PC-9 (cell line): ENCODE measurements around the gene CGB8. TPM values are rescaled to one million over a fixed set of nuclear protein-coding genes. Genes with fewer than 3 reads are reported as not detected.
"Not testable (repeated sequence)": the region's sequence is repeated elsewhere in the genome, so short reads cannot be mapped to it uniquely, and the experiment has no call there.

Experiments
- BruUV-seq: library from RNA; stranded (reverse); fragments of 400-500 nt; replicated peaks from 2 replicates; lab custom pipeline; 2021; lab: Mats Ljungman, UMichigan
- CTCF ChIA-PET: fragments of 300-600 bp; sonication (Branson Sonifier 250); formaldehyde crosslinking; loops from one replicate; lab custom pipeline; 2022; ENCODE audit warnings: antibody characterized with exemption; lab: Charles Lee
- POLR2A ChIA-PET: fragments of 300-600 bp; sonication (Branson Sonifier 250); formaldehyde crosslinking; loops from one replicate; lab custom pipeline; 2022; ENCODE audit warnings: antibody characterized with exemption; ENCODE audit not compliant: unreplicated experiment; lab: Charles Lee
- DNase-seq, 2 experiments: peaks; one replicate each; pipeline versions ENCODE4 v3.0.0 to v3.0.0-alpha.2; 2015 to 2022; ENCODE audit warnings: mixed read lengths in 1 of 2
- H2AFZ ChIP-seq: fragments of 200-600 bp; sonication (generic); 2 replicates; pipeline ENCODE4 v1.8.1; 2017; ENCODE audit warnings: antibody characterized with exemption
- H3F3A ChIP-seq: fragments of 200-600 bp; sonication (generic); 2 replicates; pipeline ENCODE4 v1.8.1; 2017; ENCODE audit warnings: antibody characterized with exemption, mild to moderate bottlenecking, low read depth; ENCODE audit not compliant: insufficient read depth
- H3K27ac ChIP-seq: fragments of 200-600 bp; sonication (generic); 2 replicates; pipeline ENCODE4 v1.6.1; 2016; ENCODE audit warnings: mixed run types
- H3K27me3 ChIP-seq: fragments of 200-600 bp; sonication (generic); 2 replicates; pipeline ENCODE4 v1.6.1; 2016; ENCODE audit warnings: low read depth, mixed run types; ENCODE audit not compliant: insufficient read depth
- H3K36me3 ChIP-seq: fragments of 200-600 bp; sonication (generic); 2 replicates; pipeline ENCODE4 v1.6.1; 2016; ENCODE audit warnings: low read depth, mixed run types
- H3K4me1 ChIP-seq: fragments of 200-600 bp; sonication (generic); replicated peaks from 2 replicates; pipeline ENCODE4 v1.6.1; 2016; ENCODE audit warnings: mixed run types; ENCODE audit not compliant: insufficient read depth
- H3K4me2 ChIP-seq: fragments of 200-600 bp; sonication (generic); 2 replicates; pipeline ENCODE4 v1.6.1; 2017; ENCODE audit warnings: mixed run types
- H3K4me3 ChIP-seq: fragments of 200-600 bp; sonication (generic); 2 replicates; pipeline ENCODE4 v1.6.1; 2016; ENCODE audit warnings: mixed run types
- H3K79me2 ChIP-seq: fragments of 200-600 bp; sonication (generic); 2 replicates; pipeline ENCODE4 v1.6.1; 2017; ENCODE audit warnings: low read depth, mixed run types
- H3K9me2 ChIP-seq: fragments of 200-600 bp; sonication (generic); 2 replicates; pipeline ENCODE4 v1.8.1; 2017; ENCODE audit warnings: mild to moderate bottlenecking; ENCODE audit not compliant: insufficient read depth
- H3K9me3 ChIP-seq: fragments of 200-600 bp; sonication (generic); 2 replicates; pipeline ENCODE4 v1.8.1; 2016; ENCODE audit warnings: low read depth; ENCODE audit not compliant: insufficient read depth
- H4K20me1 ChIP-seq: fragments of 200-600 bp; sonication (generic); 2 replicates; pipeline ENCODE4 v1.8.1; 2017; ENCODE audit not compliant: insufficient read depth
- EZH2 ChIP-seq: fragments of 200-600 bp; sonication (generic); IDR thresholded peaks from 2 replicates; pipeline ENCODE4 v1.8.0; 2017; ENCODE audit warnings: antibody characterized with exemption, low read depth
- intact Hi-C: fragments of 100-400 bp; cut with micrococcal nuclease; formaldehyde crosslinking; loops from one replicate; pipeline ENCODE4 v1.10.0; 2022; ENCODE audit not compliant: unreplicated experiment
- total RNA-seq: library from RNA; stranded (reverse); gene quantifications from 2 replicates; pipeline ENCODE4 v1.2.3, GENCODE V29; 2021
- TF ChIP-seq, protein P1 (sequence below): fragments of 200-600 bp; sonication (generic); conservative IDR thresholded peaks from 2 replicates; pipeline ENCODE4 v1.6.1; 2017; ENCODE audit warnings: mixed run types, antibody characterized with exemption, mild to moderate bottlenecking, moderate library complexity

Gene CGB8
- total RNA-seq, 1 experiment from 2014 or later, result 1.0 TPM

DNA sequence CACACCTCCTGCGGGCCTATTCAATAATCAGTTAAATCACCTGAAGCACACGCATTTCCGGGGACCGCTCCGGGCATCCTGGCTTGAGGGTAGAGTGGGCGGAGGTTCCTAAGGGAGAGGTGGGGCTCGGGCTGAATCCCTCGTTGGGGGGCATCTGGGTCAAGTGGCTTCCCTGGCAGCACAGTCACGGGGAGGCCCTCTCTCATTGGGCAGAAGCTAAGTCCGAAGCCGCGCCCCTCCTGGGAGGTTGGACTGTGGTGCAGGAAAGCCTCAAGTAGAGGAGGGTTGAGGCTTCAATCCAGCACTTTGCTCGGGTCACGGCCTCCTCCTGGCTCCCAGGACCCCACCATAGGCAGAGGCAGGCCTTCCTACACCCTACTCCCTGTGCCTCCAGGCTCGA lies 5.4 kb downstream of the CGB8 start, which contains the start of gene CGB5:
Gene CGB5, plus strand, starts transcription at position 301 of the 400 bp plus-strand sequence. CDS start 362 bp downstream, outside the sequence.
- intact Hi-C loops, BruUV-seq, POLR2A ChIA-PET, H3K79me2 ChIP-seq, H3F3A ChIP-seq, H3K4me2 ChIP-seq, H3K27me3 ChIP-seq, H3K9me3 ChIP-seq, DNase-seq, H3K9me2 ChIP-seq, H2AFZ ChIP-seq, H3K36me3 ChIP-seq, H4K20me1 ChIP-seq, CTCF ChIA-PET, H3K4me3 ChIP-seq, H3K27ac ChIP-seq: not testable (repeated sequence)
- peaks cover 24% of the 10 kb centered on the region for H3K4me1 ChIP-seq

DNA sequence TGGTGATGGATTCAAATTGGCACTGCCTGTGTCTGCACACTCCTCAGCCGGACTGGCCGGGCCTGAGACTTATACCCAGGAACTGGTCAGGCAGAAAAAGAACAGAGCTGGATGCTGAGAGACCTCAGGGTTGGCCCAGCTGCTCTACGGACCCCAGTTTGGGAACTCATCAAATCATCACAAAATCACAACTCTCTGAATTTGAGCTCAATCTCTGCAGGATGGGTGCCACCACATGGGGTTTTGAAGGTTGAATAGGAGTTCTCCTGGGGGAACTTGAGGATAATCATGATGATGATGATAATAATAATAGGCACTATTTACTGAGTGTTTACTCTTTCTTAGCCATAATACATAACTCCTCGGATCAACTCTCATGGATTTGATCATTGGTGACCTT lies 6.2 kb downstream of the CGB8 start:
- DNase-seq, H3K27me3 ChIP-seq, H3K9me3 ChIP-seq, H3K9me2 ChIP-seq, intact Hi-C loops, POLR2A ChIA-PET, H3K27ac ChIP-seq, H3K36me3 ChIP-seq, H3K79me2 ChIP-seq, H3K4me3 ChIP-seq, H4K20me1 ChIP-seq, CTCF ChIA-PET, H2AFZ ChIP-seq: not testable (repeated sequence)
- BruUV-seq, result TSS peak; percentile 43
- H3F3A ChIP-seq, result peaks cover 11% of the 10 kb centered on the region; the same call in 1 of the 2 replicates
- peak overlapping the region; percentile 58 for H3K4me2 ChIP-seq
- peaks cover 30% of the 10 kb centered on the region for H3K4me1 ChIP-seq

DNA sequence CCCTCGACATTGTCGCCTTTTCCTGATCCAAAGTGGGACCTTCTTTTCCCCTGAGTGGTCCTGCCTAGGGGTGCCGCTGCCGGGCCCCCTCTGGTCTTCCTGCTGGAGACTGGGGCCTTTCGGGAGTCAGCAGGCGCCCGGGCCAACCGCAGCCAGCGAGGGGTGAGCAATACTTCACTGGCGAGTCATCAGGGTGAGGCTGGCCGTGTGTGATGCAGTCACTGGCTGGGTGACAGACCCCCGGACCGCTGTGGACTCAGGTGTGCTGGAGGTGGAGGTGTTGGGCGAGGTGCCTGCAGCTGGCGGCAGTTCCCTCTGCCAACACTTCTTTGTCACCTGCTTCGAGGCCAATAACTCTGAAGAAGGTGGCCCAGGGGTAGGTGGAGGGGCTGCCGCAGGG lies 6.7 kb downstream of the CGB8 start:
- Histone ChIP-seq H3F3A (peaks cover 11% of the 10 kb centered on the region; the same call in 1 of the 2 replicates), H3K79me2 (no peaks in the 10 kb centered on the region), H3K36me3 (no peaks in the 10 kb centered on the region), H3K4me2 (peak overlapping the region; percentile 58), H3K27me3 (no peaks in the 10 kb centered on the region), H2AFZ (peak overlapping the region; percentile 26; the same call in 1 of the 2 replicates), H3K4me3 (no peak overlapping the region), H3K9me2 (no peaks in the 10 kb centered on the region), H4K20me1 (no peaks in the 10 kb centered on the region), H3K4me1 (peaks cover 30% of the 10 kb centered on the region), H3K27ac (no peak overlapping the region), H3K9me3 (no peaks in the 10 kb centered on the region)
- POLR2A ChIA-PET, result no interaction called here
- BruUV-seq, result no TSS peak
- no peak for TF ChIP-seq EZH2
- TF ChIP-seq, protein P1, sequence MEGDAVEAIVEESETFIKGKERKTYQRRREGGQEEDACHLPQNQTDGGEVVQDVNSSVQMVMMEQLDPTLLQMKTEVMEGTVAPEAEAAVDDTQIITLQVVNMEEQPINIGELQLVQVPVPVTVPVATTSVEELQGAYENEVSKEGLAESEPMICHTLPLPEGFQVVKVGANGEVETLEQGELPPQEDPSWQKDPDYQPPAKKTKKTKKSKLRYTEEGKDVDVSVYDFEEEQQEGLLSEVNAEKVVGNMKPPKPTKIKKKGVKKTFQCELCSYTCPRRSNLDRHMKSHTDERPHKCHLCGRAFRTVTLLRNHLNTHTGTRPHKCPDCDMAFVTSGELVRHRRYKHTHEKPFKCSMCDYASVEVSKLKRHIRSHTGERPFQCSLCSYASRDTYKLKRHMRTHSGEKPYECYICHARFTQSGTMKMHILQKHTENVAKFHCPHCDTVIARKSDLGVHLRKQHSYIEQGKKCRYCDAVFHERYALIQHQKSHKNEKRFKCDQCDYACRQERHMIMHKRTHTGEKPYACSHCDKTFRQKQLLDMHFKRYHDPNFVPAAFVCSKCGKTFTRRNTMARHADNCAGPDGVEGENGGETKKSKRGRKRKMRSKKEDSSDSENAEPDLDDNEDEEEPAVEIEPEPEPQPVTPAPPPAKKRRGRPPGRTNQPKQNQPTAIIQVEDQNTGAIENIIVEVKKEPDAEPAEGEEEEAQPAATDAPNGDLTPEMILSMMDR, result no peak
- CTCF ChIA-PET, result no interaction called here
- intact Hi-C loops, result no loop called here
- DNase-seq, result peak; percentile 67 to 87

DNA sequence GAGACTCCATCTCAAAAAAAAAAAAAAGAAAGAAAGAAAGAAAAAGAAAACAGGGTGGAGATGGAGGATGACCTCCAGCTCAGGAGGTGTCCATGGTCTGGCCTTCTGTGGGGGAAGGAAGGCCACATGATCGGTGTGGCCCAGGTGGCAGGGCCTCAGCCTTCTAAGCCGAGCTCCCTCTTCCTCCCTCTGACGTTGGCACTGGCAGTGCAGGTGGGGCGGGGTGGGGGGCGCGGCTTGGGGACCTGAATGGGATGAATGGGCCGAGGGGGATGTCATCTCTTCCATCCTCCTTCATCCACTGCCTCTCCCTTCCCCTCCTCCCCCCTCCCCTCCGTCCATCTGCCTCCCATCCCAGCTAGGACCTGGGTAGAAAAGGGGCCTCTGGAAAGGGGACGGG lies 9.2 kb downstream of the CGB8 start:
- ChIA-PET POLR2A (interaction anchor here (0.7 kb wide), 1 partner anchor 394 kb away, joined by 7 read pairs; no protein-coding TSS in a partner anchor), CTCF (interaction anchor here (0.9 kb wide), 1 partner anchor 16 kb away, joined by 5 read pairs; no protein-coding TSS in a partner anchor)
- intact Hi-C loops, result not testable (repeated sequence)

DNA sequence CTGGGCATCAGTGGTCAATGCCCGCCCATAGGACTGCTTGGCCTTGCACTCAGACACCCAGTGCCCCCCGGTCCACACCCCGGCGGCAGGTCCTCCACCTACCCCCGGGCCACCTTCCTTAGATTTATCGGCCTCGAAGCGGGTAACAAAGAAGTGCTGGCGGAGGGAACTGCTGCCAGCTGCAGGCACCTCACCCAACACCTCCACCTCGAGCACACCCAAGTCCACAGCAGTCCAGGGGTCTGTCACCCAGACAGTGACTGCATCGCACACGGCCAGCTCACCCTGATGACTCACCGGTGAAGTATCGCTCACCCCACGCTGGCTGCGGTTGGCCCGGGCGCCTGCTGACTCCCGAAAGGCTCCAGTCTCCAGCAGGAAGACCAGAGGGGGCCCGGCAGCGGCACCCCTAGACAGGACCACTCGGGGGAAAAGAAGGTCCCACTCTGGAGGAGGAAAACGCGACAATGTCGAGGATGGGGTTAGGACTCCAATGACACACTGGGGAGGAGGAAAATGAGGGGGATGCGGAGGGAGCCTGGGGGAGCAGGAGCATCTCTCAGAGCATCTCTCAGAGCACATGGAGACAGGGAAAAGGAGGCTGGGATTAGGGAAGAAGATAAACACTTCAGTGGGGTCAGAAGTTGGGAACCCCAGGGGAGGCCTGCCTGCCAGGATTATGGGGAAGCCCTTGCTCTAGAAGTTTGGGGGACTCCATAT lies 10.2 kb downstream of the CGB8 start:
- Histone ChIP-seq H3K4me2 (peak overlapping the region; percentile 38), H3F3A (peaks cover 11% of the 10 kb centered on the region; the same call in 1 of the 2 replicates), H3K4me1 (peaks cover 30% of the 10 kb centered on the region)
- CTCF ChIA-PET, H3K9me3 ChIP-seq, H3K79me2 ChIP-seq, H3K36me3 ChIP-seq, H3K27me3 ChIP-seq, H3K27ac ChIP-seq, BruUV-seq, H4K20me1 ChIP-seq, intact Hi-C loops, H3K9me2 ChIP-seq, H2AFZ ChIP-seq, H3K4me3 ChIP-seq: not testable (repeated sequence)
- peak; percentile 83 to 85 for DNase-seq
- POLR2A ChIA-PET, result interaction anchor here (0.6 kb wide), 1 partner anchor 603 kb away, joined by 5 read pairs; no protein-coding TSS in a partner anchor

More for the DNA sequence above, 9.2 kb downstream of the CGB8 start:
- not testable (repeated sequence) for H3K27me3 ChIP-seq, H3K9me2 ChIP-seq, DNase-seq, H3K4me2 ChIP-seq, H3K9me3 ChIP-seq, BruUV-seq, H2AFZ ChIP-seq, H4K20me1 ChIP-seq, H3K4me3 ChIP-seq, H3K27ac ChIP-seq, H3K36me3 ChIP-seq, H3K79me2 ChIP-seq
- peaks cover 30% of the 10 kb centered on the region for H3K4me1 ChIP-seq
- H3F3A ChIP-seq, result peaks cover 11% of the 10 kb centered on the region; the same call in 1 of the 2 replicates

DNA sequence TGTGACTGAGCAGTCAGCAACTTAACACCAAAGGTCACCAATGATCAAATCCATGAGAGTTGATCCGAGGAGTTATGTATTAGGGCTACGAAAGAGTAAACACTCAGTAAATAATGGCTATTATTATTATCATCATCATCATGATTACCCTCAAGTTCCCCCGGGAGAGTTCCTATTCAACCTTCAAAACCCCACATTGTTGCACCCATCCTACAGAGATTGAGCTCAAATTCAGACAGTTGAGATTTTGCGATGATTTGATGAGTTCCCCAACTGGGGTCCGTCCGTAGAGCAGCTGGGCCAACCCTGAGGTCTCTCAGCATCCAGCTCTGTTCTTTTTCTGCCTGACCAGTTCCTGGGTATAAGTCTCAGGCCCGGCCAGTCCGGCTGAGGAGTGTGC lies 10.8 kb downstream of the CGB8 start:
- H3K4me3 ChIP-seq, H4K20me1 ChIP-seq, H3K9me2 ChIP-seq, CTCF ChIA-PET, H3K27ac ChIP-seq, POLR2A ChIA-PET, DNase-seq, H3K79me2 ChIP-seq, H3K9me3 ChIP-seq, H3K36me3 ChIP-seq, intact Hi-C loops, H3K27me3 ChIP-seq, H2AFZ ChIP-seq: not testable (repeated sequence)
- Histone ChIP-seq H3K4me1 (peaks cover 30% of the 10 kb centered on the region), H3K4me2 (peak overlapping the region; percentile 38), H3F3A (peaks cover 11% of the 10 kb centered on the region; the same call in 1 of the 2 replicates)
- TSS peak; percentile 68 for BruUV-seq
